Lower leg skin (tissue), 4 donors: Measurements from ENCODE around the gene AKR7A2. TPM values are rescaled to one million over a fixed set of nuclear protein-coding genes. Genes with fewer than 3 reads are reported as not detected.

Experiments used
- DNase-seq, 2 donors: peaks; one replicate each; pipeline ENCODE4 v3.0.0-alpha.2; 2019; ENCODE audit warnings: low spot score in 2 of 2
- H3K4me3 ChIP-seq: fragments of 200-600 bp; sonication (generic); 2 replicates; pipeline ENCODE4 v1.5.1; 2017; ENCODE audit warnings: mild to moderate bottlenecking, low read depth; ENCODE audit not compliant: poor library complexity, severe bottlenecking
- CTCF ChIP-seq, 3 donors: fragments of 450-650 bp; IDR thresholded peaks; one replicate each; pipeline ENCODE4 v1.5.1; 2016; ENCODE audit warnings: antibody characterized with exemption in 3 of 3, mild to moderate bottlenecking in 3 of 3, moderate library complexity in 2 of 3
- POLR2A ChIP-seq, 2 donors: fragments of 450-650 bp; IDR thresholded peaks; one replicate each; pipeline ENCODE4 v1.6.1; 2016 to 2017; ENCODE audit warnings: antibody characterized with exemption in 2 of 2, mild to moderate bottlenecking in 1 of 2, moderate library complexity in 1 of 2
- WGBS, 2 donors: methylation state at CpG; one replicate each; pipeline ENCODE4 v1.1.5; 2018; 5-methylcytosine and 5-hydroxymethylcytosine counted together
- intact Hi-C: fragments of 100-400 bp; cut with DNase I; formaldehyde crosslinking; loops from one replicate; pipeline ENCODE4 v1.15.0; 2023; ENCODE audit warnings: low total_unique reads
- total RNA-seq, 4 donors: library from RNA; depleted of rRNA; stranded (reverse); fragments of >200 nt; gene quantifications; one replicate each; pipeline ENCODE4 v1.1.0, GENCODE V29; 2016

Gene AKR7A2
- total RNA-seq, 4 donors from 2014 or later: 84.1 to 132 (median 89.6) TPM

GRCh38 chr1:19313961-19314882, 2.3 kb upstream of the AKR7A2 start:
- 75 to 81% methylated on average over 9 to 10 of the region's 10 CpGs for WGBS, 2 donors
- TF ChIP-seq CTCF (IDR thresholded peaks at IDR 0.05): no peak
- no peak for TF ChIP-seq POLR2A (IDR thresholded peaks at IDR 0.05)
- intact Hi-C loops: no loop called here
- H3K4me3 ChIP-seq: no peak overlapping the region
- no peak for DNase-seq

DNA sequence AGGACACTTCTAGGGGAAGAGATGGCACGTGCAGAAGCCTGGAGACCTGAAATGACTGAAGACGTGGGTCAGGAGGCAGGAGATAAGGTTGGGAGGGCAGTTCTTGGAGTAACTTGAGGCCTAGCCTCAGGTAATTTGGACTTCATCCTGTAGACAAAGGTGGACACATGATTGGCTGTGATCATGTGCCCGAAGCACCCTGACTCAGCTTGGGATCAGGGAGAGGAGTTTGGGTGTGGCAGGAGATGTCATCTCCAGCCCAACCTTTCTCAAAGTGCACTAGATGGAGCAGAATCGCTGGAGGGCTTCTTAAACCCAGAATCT, 1.7 kb upstream of the AKR7A2 start:
- DNase-seq: no peak
- 66 to 77% methylated on average over 4 of the region's 4 CpGs for WGBS, 2 donors
- intact Hi-C loops: no loop called here
- TF ChIP-seq CTCF (IDR thresholded peaks at IDR 0.05) (no peak), POLR2A (IDR thresholded peaks at IDR 0.05) (no peak)
- H3K4me3 ChIP-seq: no peak overlapping the region

DNA sequence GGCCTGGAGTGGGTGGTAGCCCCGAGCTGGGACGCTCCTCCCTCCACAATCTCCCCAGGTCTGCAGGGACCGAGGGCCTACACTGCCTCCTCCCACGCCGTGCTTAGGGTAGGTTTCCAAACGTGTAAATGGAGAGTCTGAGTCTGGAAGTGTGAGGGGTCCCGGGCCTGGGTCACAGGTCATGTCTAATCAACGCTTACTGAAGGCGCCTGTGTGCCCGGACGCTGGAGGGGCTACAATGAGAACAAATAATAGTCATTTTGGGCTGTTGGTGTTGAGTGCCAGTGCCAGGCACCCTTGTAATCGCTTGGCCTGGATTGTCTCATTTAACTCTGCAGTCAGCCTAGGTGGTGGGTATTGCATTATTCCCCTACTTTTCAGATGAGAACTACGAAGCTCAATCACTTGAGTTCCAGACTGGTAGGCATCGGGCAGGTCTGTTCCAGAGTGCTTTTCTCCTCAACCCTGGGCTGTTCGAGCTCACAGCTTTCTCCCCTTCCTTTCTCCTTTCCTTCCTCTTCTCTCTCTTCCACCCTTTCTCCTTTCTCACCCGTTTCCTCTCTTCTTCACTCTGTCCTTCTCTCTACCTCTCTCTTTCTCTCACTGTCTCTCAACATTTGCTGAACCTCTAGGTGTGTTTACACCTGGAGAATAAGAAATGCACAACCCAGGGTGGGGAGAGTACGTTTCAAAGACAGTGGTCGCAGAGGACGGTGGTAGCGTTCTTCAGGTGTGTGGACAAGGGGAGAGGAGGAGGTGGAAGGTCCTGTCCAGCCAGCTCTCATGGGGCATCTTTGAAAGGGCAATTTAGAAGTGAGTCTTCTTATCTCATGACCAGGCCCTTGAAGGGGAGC, 1.1 kb upstream of the AKR7A2 start:
- WGBS, 2 donors: 43% methylated on average over 20 of the region's 20 CpGs
- peak overlapping the region; percentile 56 for H3K4me3 ChIP-seq
- no peak for DNase-seq
- intact Hi-C loops: no loop called here
- no peak for TF ChIP-seq CTCF (IDR thresholded peaks at IDR 0.05)
- TF ChIP-seq POLR2A (IDR thresholded peaks at IDR 0.05): no peak

DNA sequence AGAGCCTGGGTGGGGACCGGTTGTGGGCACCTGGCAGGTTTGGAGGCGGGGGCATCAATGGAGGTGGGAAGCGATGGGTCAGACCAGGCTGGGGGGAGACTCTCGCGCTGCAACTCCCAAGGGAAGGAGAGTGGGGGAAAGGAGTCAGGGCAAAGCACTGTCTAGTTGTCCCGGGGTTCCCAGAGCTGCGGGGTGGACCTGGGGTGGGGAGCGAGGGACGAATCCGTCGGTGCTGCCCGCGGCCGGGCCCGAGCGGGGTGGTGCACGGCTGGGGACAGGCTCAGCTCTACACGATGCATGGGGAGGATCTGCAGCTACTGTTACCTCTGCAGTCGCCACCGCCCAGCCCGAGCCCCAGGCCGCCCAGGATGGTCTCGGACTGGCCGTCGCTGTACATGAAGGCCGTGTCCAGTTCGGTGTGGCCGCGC, 427 bp downstream of the AKR7A2 start:
- 0 to 2% methylated on average over 5 to 16 of the region's 29 CpGs for WGBS, 2 donors
- no peak for DNase-seq
- TF ChIP-seq POLR2A (IDR thresholded peaks at IDR 0.05): no peak
- no peak for TF ChIP-seq CTCF (IDR thresholded peaks at IDR 0.05)
- intact Hi-C loops: no loop called here
- H3K4me3 ChIP-seq: peak overlapping the region; percentile 73

DNA sequence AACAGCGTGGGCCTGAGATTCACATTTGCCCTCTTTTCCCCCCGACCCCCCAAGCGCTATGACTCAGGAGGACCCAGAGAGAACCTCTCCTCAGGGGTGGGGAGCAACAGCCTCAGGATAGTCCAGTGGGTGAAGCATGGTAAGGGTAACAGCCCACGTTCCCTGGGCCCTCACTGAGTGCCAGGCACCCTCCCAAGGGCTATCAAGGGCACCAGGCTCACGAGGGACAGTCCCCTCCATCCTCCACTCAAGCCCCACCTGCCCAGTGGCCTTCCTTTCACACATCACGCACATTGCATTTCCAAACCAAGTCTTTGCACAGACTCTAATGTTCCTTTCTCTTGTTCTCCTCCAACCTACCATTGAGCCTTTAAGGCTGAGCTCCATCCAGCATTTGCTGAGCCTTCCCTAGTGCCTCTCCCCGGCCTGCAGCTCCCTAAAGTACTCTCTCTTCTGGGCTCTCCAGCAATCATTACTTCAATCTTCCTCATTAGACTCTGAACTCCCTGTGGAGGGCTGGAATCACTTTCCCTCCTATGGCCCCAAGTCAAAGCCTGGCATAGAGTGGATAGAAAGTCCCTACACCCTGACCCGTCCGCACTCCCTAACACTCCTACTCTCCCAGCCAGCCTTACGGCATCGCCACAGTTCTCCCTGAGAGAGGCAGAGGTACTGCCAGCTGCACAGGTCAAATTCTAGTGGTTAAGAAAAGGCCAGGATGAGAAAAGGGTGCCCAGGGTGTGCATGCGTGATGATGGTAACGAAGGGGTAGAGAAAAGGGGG, 1.0 kb downstream of the AKR7A2 start:
- intact Hi-C loops: no loop called here
- WGBS, 2 donors: 40% methylated on average over 13 of the region's 13 CpGs

More for the DNA sequence above, 1.0 kb downstream of the AKR7A2 start:
- TF ChIP-seq CTCF (IDR thresholded peaks at IDR 0.05) (no peak), POLR2A (IDR thresholded peaks at IDR 0.05) (no peak)
- no peak for DNase-seq
- peak overlapping the region; percentile 73 for H3K4me3 ChIP-seq
